ENCODE data around the gene CD19.
"Not testable (repeated sequence)": the region's sequence is repeated elsewhere in the genome, so short reads cannot be mapped to it uniquely, and the experiment has no call there.

DNA sequence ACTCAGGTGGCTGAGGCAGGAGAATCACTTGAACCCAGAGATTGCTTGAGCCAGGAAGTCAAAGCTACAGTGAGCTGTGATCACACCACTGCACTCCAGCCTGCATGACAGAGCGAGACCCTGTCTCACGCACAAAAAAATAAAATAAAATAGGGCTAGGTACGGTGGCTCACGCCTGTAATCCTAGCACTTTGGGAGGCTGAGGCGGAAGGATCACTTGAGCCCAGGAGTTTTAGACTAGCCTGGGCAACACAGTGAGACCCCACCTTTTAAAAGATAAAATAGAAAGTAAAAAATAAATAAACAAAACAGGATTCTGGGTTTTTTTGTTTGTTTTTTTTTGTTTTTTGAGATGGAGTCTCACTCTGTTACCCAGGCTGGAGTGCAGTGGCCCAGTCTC lies 41.4 kb upstream of the CD19 start:
- TF ChIP-seq YY1 (IDR thresholded peaks at IDR 0.05; ENCODE audit: insufficient read depth, insufficient read length); ZNF274 (IDR thresholded peaks at IDR 0.05; ENCODE audit: low read depth, low read length): not testable (repeated sequence)

Measured in NT2/D1 (cell line).